Immature natural killer cell (primary cell): ENCODE results near the gene SLC1A3. TPM values are rescaled to one million over a fixed set of nuclear protein-coding genes. Genes with fewer than 3 reads are reported as not detected.

Experiments used
- DNase-seq, 3 donors: peaks; one replicate each; pipeline ENCODE4 v3.0.0; 2022; ENCODE audit warnings: mixed read lengths in 1 of 3
- H3K27ac Mint-ChIP-seq, 6 donors: one replicate each; pipeline ENCODE4 v1.8.0; 2020; ENCODE audit warnings: mixed read lengths in 6 of 6, mild to moderate bottlenecking in 5 of 6, inconsistent platforms in 4 of 6, moderate library complexity in 3 of 6
- H3K27me3 Mint-ChIP-seq, 3 donors: one replicate each; pipeline ENCODE4 v1.8.0; 2020 to 2021; ENCODE audit warnings: low read depth in 3 of 3, mild to moderate bottlenecking in 3 of 3, mixed read lengths in 3 of 3, moderate library complexity in 3 of 3, inconsistent platforms in 1 of 3
- H3K36me3 Mint-ChIP-seq, 3 donors: one replicate each; pipeline ENCODE4 v1.8.0; 2020; ENCODE audit warnings: mixed read lengths in 3 of 3, inconsistent platforms in 2 of 3, mild to moderate bottlenecking in 2 of 3
- H3K4me1 Mint-ChIP-seq, 2 donors: one replicate each; pipeline ENCODE4 v1.8.0; 2020; ENCODE audit warnings: inconsistent platforms in 2 of 2, mild to moderate bottlenecking in 2 of 2, mixed read lengths in 2 of 2, moderate library complexity in 1 of 2
- H3K4me3 Mint-ChIP-seq, 5 donors: one replicate each; pipeline ENCODE4 v1.8.0; 2020; ENCODE audit warnings: mild to moderate bottlenecking in 5 of 5, mixed read lengths in 5 of 5, inconsistent platforms in 3 of 5, moderate library complexity in 3 of 5
- H3K9me3 Mint-ChIP-seq, 6 donors: one replicate each; pipeline ENCODE4 v1.8.0; 2020; ENCODE audit warnings: mild to moderate bottlenecking in 6 of 6, mixed read lengths in 6 of 6, inconsistent platforms in 4 of 6, moderate library complexity in 3 of 6
- polyA plus RNA-seq, 3 donors: library from polyadenylated mRNA; unstranded; fragments of 300-500 nt; fragmentation: Illumina TruSeq; gene quantifications; one replicate each; pipeline ENCODE4 v1.2.3, GENCODE V29; 2021

SLC1A3 gene
- polyA plus RNA-seq, 3 donors from 2014 or later: 0.08 TPM; not detected in 2

GRCh38 chr5:36607838-36608783 lies 1.7 kb downstream of the SLC1A3 start:
- peaks cover 0 to 5% (median 0%) of the 10 kb centered on the region in 6 donors for H3K9me3 Mint-ChIP-seq
- H3K4me3 Mint-ChIP-seq: no peak overlapping the region
- DNase-seq: no peak
- peaks cover 2 to 21% (median 12%) of the 10 kb centered on the region in 3 donors for H3K27me3 Mint-ChIP-seq
- H3K36me3 Mint-ChIP-seq: no peaks in the 10 kb centered on the region
- no peak overlapping the region for H3K27ac Mint-ChIP-seq
- H3K4me1 Mint-ChIP-seq: peaks cover 9 to 12% of the 10 kb centered on the region in 2 donors

GRCh38 chr5:36610621-36611020 lies 4.2 kb downstream of the SLC1A3 start:
- no peak overlapping the region for H3K4me3 Mint-ChIP-seq
- peaks cover 2 to 19% (median 12%) of the 10 kb centered on the region in 3 donors for H3K27me3 Mint-ChIP-seq
- no peaks in the 10 kb centered on the region for H3K36me3 Mint-ChIP-seq
- DNase-seq: no peak
- H3K4me1 Mint-ChIP-seq: peaks cover 9 to 12% of the 10 kb centered on the region in 2 donors
- no peak overlapping the region for H3K27ac Mint-ChIP-seq
- peaks cover 0 to 8% (median 0%) of the 10 kb centered on the region in 6 donors for H3K9me3 Mint-ChIP-seq

DNA sequence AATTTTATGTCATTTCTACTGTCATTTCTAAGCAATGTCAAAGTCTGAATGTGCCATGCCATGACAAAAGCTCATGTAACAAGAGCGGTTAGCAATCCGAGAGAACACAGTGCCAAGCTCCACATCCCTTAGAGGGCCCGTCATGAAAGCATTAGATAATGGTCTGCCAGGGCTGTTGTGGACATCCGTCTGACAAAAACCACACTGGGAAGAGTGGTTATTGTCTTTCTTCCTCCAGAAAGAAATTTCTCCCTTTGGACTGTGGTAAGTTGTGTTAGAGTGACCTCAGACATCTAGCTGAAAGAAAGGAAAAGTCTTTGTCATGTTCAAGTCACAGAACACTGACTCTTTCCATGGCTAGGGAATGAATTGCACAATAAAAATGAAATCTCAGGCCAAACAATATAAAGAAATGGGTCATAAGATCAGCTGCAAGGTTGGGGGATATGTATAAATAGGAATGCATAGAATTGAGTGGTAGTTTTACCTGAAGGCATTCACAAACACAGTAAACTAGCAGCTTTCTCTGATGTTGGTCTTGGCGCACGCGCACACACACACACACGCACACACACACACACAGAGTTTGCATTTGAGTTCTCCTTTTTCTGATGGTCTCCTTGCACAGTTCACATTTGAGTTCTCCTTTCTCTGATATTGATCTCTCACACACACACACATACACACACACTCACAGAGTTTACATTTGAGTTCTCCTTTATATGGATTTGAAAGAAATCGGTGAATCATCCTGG lies 5.3 kb downstream of the SLC1A3 start:
- no peak overlapping the region for H3K4me3 Mint-ChIP-seq

GRCh38 chr5:36613241-36613640 lies 6.8 kb downstream of the SLC1A3 start:
- Mint-ChIP-seq H3K9me3 (peaks cover 0 to 5% (median 0%) of the 10 kb centered on the region in 6 donors), H3K4me3 (no peak overlapping the region), H3K27ac (no peak overlapping the region), H3K4me1 (no peaks in the 10 kb centered on the region), H3K27me3 (peaks cover 0 to 5% (median 2%) of the 10 kb centered on the region in 3 donors), H3K36me3 (no peaks in the 10 kb centered on the region)
- no peak for DNase-seq

More for the DNA sequence above, 5.3 kb downstream of the SLC1A3 start:
- Mint-ChIP-seq H3K4me1 (peaks cover 4% of the 10 kb centered on the region in 2 donors), H3K9me3 (peaks cover 0 to 8% (median 0%) of the 10 kb centered on the region in 6 donors), H3K36me3 (no peaks in the 10 kb centered on the region), H3K27ac (no peak overlapping the region), H3K27me3 (peaks cover 0 to 11% (median 3%) of the 10 kb centered on the region in 3 donors)
- DNase-seq: no peak

DNA sequence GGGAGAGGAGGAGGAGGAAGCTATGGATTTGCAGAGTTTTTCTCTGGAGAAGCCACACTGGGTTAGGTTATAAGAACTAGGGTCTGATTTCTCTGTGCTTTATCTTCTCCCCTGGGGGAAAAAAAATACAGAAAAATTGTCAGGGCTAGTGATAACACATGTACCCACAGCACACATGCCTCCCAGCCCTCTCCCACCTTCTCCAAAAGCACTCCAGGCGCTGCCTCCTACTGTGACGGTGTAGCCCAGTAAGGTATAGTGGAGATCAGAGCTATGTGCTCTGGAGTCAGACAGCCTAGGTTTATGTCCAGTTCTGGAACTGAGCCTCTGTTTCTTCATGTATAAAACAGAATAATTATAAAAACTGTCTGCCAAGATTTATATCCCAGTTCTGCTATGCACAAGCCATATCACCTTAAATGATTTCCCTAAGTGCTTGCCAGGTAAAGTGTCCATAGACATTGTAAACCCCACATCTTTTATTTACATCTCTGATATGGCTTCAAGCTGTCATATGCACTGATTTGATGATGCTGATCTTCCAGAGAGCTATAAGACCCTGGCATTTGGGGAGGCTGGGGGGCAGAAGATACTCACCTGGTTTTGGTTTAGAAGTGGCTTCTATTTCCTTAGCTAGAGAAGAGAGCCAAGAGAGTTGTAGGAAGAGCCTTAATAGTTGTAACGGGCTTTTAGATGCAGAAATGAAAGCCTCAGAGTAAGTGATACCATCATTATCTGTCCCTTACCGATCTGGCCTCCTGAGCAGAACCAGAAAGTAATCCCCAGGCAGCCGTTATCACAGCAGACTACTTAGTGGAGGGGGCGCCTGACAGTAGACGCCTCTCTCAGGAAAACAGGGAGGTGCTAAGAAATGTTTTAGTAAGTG lies 7.6 kb downstream of the SLC1A3 start:
- Mint-ChIP-seq H3K9me3 (peaks cover 0 to 5% (median 0%) of the 10 kb centered on the region in 6 donors), H3K4me1 (no peaks in the 10 kb centered on the region), H3K36me3 (no peaks in the 10 kb centered on the region), H3K27me3 (peaks cover 0 to 5% (median 2%) of the 10 kb centered on the region in 3 donors), H3K4me3 (no peak overlapping the region), H3K27ac (no peak overlapping the region)
- DNase-seq: no peak

DNA sequence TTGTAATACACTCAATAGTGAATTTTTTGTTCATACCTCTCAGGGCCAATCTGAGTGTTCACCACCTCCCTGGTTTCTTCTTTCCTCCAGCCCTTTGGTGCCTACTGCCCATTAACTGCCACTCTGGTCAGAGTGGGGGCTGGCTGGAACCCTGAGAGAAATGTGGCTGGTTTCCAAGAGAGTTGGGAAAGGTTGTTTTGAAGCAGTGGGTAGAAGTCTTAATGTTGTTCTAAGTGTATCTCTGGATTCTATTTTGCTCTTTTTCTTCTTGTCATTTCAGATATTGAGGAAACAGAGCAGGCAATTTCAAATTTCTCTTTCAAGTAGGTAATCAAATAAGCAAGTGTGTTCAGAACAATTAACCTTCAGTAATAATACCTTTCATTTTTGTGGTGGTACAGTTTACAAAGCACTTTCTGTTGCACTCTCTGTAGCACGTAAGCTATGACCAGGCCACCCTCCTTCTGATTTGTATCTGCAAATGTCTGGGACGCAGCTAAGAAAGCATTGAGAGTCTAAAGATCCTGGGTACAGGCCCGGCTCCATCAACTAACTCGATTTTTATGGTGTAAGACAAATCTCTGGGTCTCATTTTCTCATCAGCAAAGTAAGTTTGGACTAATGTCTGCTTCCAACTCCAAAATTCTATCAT lies 8.4 kb downstream of the SLC1A3 start:
- Mint-ChIP-seq H3K27ac (no peak overlapping the region), H3K27me3 (peaks cover 0 to 5% (median 2%) of the 10 kb centered on the region in 3 donors), H3K9me3 (peaks cover 0 to 5% (median 0%) of the 10 kb centered on the region in 6 donors), H3K4me3 (no peak overlapping the region), H3K36me3 (no peaks in the 10 kb centered on the region), H3K4me1 (no peaks in the 10 kb centered on the region)
- no peak for DNase-seq

DNA sequence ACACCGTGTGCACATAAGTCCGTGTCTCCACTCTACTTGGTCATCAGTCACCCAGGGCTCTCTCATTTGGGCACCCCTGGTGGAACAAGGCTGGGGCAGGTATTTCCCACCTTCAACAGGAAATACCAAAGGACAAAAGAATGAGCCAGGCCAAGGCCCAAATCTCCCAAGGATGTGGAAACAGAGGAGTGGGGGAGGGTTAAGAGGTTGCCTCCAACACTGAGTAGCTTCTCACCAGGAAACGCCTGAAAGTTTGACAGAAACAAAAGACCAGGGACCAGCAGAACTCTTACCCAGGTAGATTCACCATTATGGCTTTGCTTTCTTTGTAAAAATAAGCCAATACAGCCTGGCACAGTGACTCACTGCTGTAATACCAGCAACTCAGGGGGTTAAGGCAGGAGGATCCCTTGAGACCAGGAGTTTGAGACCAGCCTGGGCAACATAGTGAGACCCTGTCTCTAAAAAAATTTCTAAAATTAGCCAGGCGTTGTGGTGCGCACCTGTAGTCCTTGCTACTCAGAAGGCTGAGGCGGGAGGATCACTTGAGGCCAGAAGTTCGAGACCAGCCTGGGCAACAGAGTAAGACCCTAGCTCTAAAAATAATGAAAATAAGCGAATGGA lies 12.7 kb downstream of the SLC1A3 start:
- no peak for DNase-seq
- Mint-ChIP-seq H3K4me1 (no peaks in the 10 kb centered on the region), H3K36me3 (no peaks in the 10 kb centered on the region), H3K27me3 (no peaks in the 10 kb centered on the region), H3K9me3 (no peaks in the 10 kb centered on the region), H3K27ac (no peak overlapping the region), H3K4me3 (no peak overlapping the region)

- H3K4me1 Mint-ChIP-seq: no peaks in the 10 kb centered on the region
Observed at GRCh38 chr5:36621985-36622384, 15.6 kb downstream of the SLC1A3 start.

DNA sequence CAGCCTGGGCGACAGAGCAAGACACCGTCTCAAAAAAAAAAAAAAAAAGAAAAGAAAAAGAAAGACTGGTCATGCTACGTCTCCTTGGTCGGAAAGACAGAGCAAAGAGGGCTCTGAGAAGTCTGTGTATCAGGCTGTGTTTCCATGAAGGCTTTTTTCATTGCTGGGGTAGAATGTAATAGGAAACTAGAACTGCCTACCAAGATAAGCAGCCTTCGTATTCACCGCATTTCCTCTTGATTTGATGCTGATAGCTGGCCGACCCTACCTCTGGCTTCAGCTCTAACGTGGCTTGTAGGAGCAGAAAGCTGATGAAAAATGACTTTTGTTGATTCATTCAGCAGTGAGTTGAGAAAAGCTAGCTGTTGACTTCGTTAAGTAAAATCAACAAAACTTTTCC lies 17.4 kb downstream of the SLC1A3 start:
- Mint-ChIP-seq H3K4me3 (no peak overlapping the region), H3K27me3 (peaks cover 0 to 3% (median 3%) of the 10 kb centered on the region in 3 donors), H3K4me1 (no peaks in the 10 kb centered on the region), H3K36me3 (no peaks in the 10 kb centered on the region), H3K9me3 (no peaks in the 10 kb centered on the region), H3K27ac (no peak overlapping the region)
- no peak for DNase-seq

More at GRCh38 chr5:36621985-36622384, 15.6 kb downstream of the SLC1A3 start:
- H3K9me3 Mint-ChIP-seq: no peaks in the 10 kb centered on the region
- no peaks in the 10 kb centered on the region for H3K36me3 Mint-ChIP-seq
- H3K27ac Mint-ChIP-seq: no peak overlapping the region
- no peak overlapping the region for H3K4me3 Mint-ChIP-seq
- H3K27me3 Mint-ChIP-seq: peaks cover 0 to 3% (median 3%) of the 10 kb centered on the region in 3 donors
- no peak for DNase-seq

DNA sequence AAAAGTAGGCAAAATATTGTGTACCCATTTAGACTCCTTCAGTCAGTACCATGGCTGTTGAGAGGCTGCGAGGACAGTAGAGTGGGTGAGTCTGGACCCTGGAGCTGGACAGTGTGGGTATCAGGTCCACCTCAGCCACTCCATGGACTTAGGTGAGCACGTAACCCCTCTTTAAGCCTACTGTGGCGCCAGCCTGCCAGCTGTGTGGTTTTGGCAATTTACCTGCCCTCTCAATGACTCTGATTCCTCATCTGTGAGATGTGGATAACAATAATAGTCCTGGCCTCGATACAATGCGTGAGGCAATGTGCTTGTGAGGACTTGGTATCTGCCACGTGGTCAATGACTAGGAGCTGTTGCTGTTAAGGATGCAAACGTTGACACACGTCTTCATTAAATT lies 17.9 kb downstream of the SLC1A3 start:
- Mint-ChIP-seq H3K27ac (no peak overlapping the region), H3K36me3 (no peaks in the 10 kb centered on the region), H3K4me1 (peaks cover 0 to under 1% of the 10 kb centered on the region in 2 donors), H3K4me3 (no peak overlapping the region), H3K27me3 (peaks cover 0 to 3% (median 3%) of the 10 kb centered on the region in 3 donors), H3K9me3 (no peaks in the 10 kb centered on the region)
- DNase-seq: no peak

DNA sequence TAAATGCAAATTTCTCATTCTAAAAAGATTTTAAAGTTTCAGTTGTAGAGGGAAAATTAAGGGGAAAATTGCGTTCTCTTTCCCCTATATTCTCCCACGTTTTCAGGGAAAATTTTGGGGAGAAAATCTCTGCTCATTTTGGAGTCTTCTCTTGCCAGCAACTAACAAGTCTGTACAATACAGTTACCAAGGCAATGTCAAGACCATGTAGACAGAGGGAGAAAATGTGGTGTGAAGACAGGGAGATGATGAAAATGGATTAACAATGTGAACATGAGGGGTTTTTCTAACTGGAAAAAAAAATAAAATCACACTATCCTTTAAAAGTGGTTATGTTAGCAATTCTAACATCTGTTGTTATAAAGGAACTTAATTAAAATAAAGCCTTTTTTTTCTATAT lies 22.3 kb downstream of the SLC1A3 start:
- Mint-ChIP-seq H3K4me1 (peaks cover 0 to 7% of the 10 kb centered on the region in 2 donors), H3K9me3 (no peaks in the 10 kb centered on the region), H3K4me3 (no peak overlapping the region), H3K36me3 (no peaks in the 10 kb centered on the region), H3K27me3 (peaks cover 3 to 7% (median 3%) of the 10 kb centered on the region in 3 donors), H3K27ac (no peak overlapping the region)
- DNase-seq: no peak

GRCh38 chr5:36629729-36630128 lies 23.3 kb downstream of the SLC1A3 start:
- Mint-ChIP-seq H3K4me3 (peak overlapping the region in 1 of 5 donors; percentile 40), H3K27me3 (peaks cover 3 to 7% (median 5%) of the 10 kb centered on the region in 3 donors), H3K9me3 (no peaks in the 10 kb centered on the region), H3K27ac (no peak overlapping the region), H3K36me3 (no peaks in the 10 kb centered on the region), H3K4me1 (peaks cover 0 to 7% of the 10 kb centered on the region in 2 donors)
- DNase-seq: peak in 2 of 3 donors; percentile 7 to 10
